H9 (cell line): ENCODE data around the gene NKX3-2. TPM values are rescaled to one million over a fixed set of nuclear protein-coding genes. Genes with fewer than 3 reads are reported as not detected.
A peak's percentile ranks its signal among the peaks of the same experiment; 100 is the strongest.

Experiments
- DNase-seq: peaks from one replicate; pipeline ENCODE4 v3.0.0-alpha.2; 2017
- H2AFZ ChIP-seq: one replicate; pipeline ENCODE4 v1.6.1; 2013; ENCODE audit warnings: mild to moderate bottlenecking, low read length, control low read depth, moderate library complexity
- H2AK5ac ChIP-seq: 2 replicates; pipeline ENCODE4 v1.6.1; 2013; ENCODE audit warnings: low read length, control low read depth, mixed read lengths; ENCODE audit not compliant: insufficient read length
- H2BK120ac ChIP-seq: one replicate; pipeline ENCODE4 v1.6.1; 2013; ENCODE audit warnings: low read depth, mild to moderate bottlenecking, low read length, control low read depth, inconsistent platforms; ENCODE audit not compliant: poor library complexity, severe bottlenecking
- H2BK12ac ChIP-seq: 2 replicates; pipeline ENCODE4 v1.6.1; 2013; ENCODE audit warnings: low read length, control low read depth, mixed read lengths, low read depth; ENCODE audit not compliant: insufficient read length
- H2BK15ac ChIP-seq: 2 replicates; pipeline ENCODE4 v1.6.1; 2013; ENCODE audit warnings: low read depth, low read length, control low read depth
- H2BK20ac ChIP-seq: one replicate; pipeline ENCODE4 v1.6.1; 2013; ENCODE audit warnings: low read depth, mild to moderate bottlenecking, low read length, control low read depth, inconsistent platforms; ENCODE audit not compliant: poor library complexity, severe bottlenecking
- H2BK5ac ChIP-seq: 2 replicates; pipeline ENCODE4 v1.6.1; 2013; ENCODE audit warnings: low read length, control low read depth, mixed read lengths; ENCODE audit not compliant: insufficient read length
- H3K14ac ChIP-seq: 2 replicates; pipeline ENCODE4 v1.6.1; 2013; ENCODE audit warnings: low read length, control low read depth; ENCODE audit not compliant: insufficient read depth
- H3K18ac ChIP-seq: 2 replicates; pipeline ENCODE4 v1.6.1; 2013; ENCODE audit warnings: low read depth, mild to moderate bottlenecking, mixed read lengths, low read length, control low read depth; ENCODE audit not compliant: insufficient read length
- H3K23ac ChIP-seq: 2 replicates; pipeline ENCODE4 v1.6.1; 2013; ENCODE audit warnings: low read length, control low read depth, mixed read lengths, low read depth; ENCODE audit not compliant: insufficient read length
- H3K23me2 ChIP-seq: 2 replicates; pipeline ENCODE4 v1.6.1; 2013; ENCODE audit warnings: low read depth, mild to moderate bottlenecking, mixed read lengths, low read length, control low read depth; ENCODE audit not compliant: insufficient read length, poor library complexity, severe bottlenecking
- H3K27ac ChIP-seq: 2 replicates; pipeline ENCODE4 v1.5.1; 2013; ENCODE audit warnings: low read length, control low read depth, mixed read lengths, low read depth; ENCODE audit not compliant: insufficient read length
- H3K27me3 ChIP-seq: 2 replicates; pipeline ENCODE4 v1.6.1; 2013; ENCODE audit warnings: low read length, control low read depth, inconsistent platforms; ENCODE audit not compliant: insufficient read depth
- H3K4ac ChIP-seq: 2 replicates; pipeline ENCODE4 v1.6.1; 2013; ENCODE audit warnings: low read depth, mild to moderate bottlenecking, control low read depth, inconsistent platforms, low read length, moderate library complexity
- H3K4me1 ChIP-seq: 2 replicates; pipeline ENCODE4 v1.6.1; 2013; ENCODE audit warnings: low read length, control low read depth, inconsistent platforms; ENCODE audit not compliant: insufficient read depth
- H3K4me2 ChIP-seq: 2 replicates; pipeline ENCODE4 v1.6.1; 2013; ENCODE audit warnings: low read length, control low read depth, mixed read lengths; ENCODE audit not compliant: insufficient read length, insufficient read depth
- H3K56ac ChIP-seq: 2 replicates; pipeline ENCODE4 v1.6.1; 2013; ENCODE audit warnings: low read depth, mild to moderate bottlenecking, mixed read lengths, low read length, control low read depth; ENCODE audit not compliant: insufficient read length
- H3K79me1 ChIP-seq: 2 replicates; pipeline ENCODE4 v1.6.1; 2013; ENCODE audit warnings: low read depth, mild to moderate bottlenecking, moderate library complexity, low read length, control low read depth, inconsistent platforms; ENCODE audit not compliant: insufficient read depth, poor library complexity, severe bottlenecking
- H3K79me2 ChIP-seq: 2 replicates; pipeline ENCODE4 v1.6.1; 2013; ENCODE audit warnings: low read length, control low read depth, inconsistent platforms; ENCODE audit not compliant: insufficient read depth
- H3K9ac ChIP-seq: 2 replicates; pipeline ENCODE4 v1.6.1; 2013; ENCODE audit warnings: low read length, control low read depth, mixed read lengths; ENCODE audit not compliant: insufficient read length; ENCODE audit errors: extremely low read depth
- H3K9me3 ChIP-seq: one replicate; pipeline ENCODE4 v1.6.1; 2013; ENCODE audit warnings: low read depth, low read length, inconsistent platforms; ENCODE audit not compliant: control insufficient read depth
- H3T11ph ChIP-seq: one replicate; pipeline ENCODE4 v1.6.1; 2013; ENCODE audit warnings: mild to moderate bottlenecking, low read length, control low read depth, inconsistent platforms
- H4K20me1 ChIP-seq: one replicate; pipeline ENCODE4 v1.6.1; 2013; ENCODE audit not compliant: control insufficient read depth, insufficient read length, insufficient read depth
- H4K5ac ChIP-seq: 2 replicates; pipeline ENCODE4 v1.6.1; 2013; ENCODE audit warnings: low read depth, mild to moderate bottlenecking, mixed read lengths, low read length, control low read depth; ENCODE audit not compliant: insufficient read length
- H4K8ac ChIP-seq: replicated peaks from 2 replicates; pipeline ENCODE4 v1.6.1; 2013; ENCODE audit warnings: low read length, control low read depth, mixed read lengths, low read depth; ENCODE audit not compliant: insufficient read length
- H4K91ac ChIP-seq: 2 replicates; pipeline ENCODE4 v1.6.1; 2013; ENCODE audit warnings: low read depth, mild to moderate bottlenecking, moderate library complexity, mixed read lengths, low read length, control low read depth; ENCODE audit not compliant: insufficient read length
- H3K27ac Mint-ChIP-seq, 3 experiments: 2 replicates in 2 of 3; 3 replicates in 1 of 3; pipeline ENCODE4 v1.8.0; 2020 to 2021; ENCODE audit warnings: mixed read lengths in 3 of 3, mild to moderate bottlenecking in 1 of 3, moderate library complexity in 1 of 3
- H3K27me3 Mint-ChIP-seq: 2 replicates; pipeline ENCODE4 v1.8.0; 2021; ENCODE audit warnings: low read depth, mild to moderate bottlenecking, moderate library complexity, mixed read lengths
- H3K36me3 Mint-ChIP-seq, 3 experiments: 2 replicates in 2 of 3; 3 replicates in 1 of 3; pipeline ENCODE4 v1.8.0; 2020 to 2021; ENCODE audit warnings: low read depth in 3 of 3, mixed read lengths in 3 of 3; ENCODE audit not compliant: insufficient read depth in 1 of 3
- H3K4me1 Mint-ChIP-seq, 2 experiments: 2 replicates each; pipeline ENCODE4 v1.8.0; 2020; ENCODE audit warnings: mixed read lengths in 2 of 2
- H3K4me3 Mint-ChIP-seq, 2 experiments: 2 replicates in 1 of 2; 3 replicates in 1 of 2; pipeline ENCODE4 v1.8.0; 2020 to 2021; ENCODE audit warnings: mild to moderate bottlenecking in 2 of 2, mixed read lengths in 2 of 2, moderate library complexity in 1 of 2
- H3K9me3 Mint-ChIP-seq, 2 experiments: 2 replicates in 1 of 2; 3 replicates in 1 of 2; pipeline ENCODE4 v1.8.0; 2020; ENCODE audit warnings: mild to moderate bottlenecking in 2 of 2, mixed read lengths in 2 of 2, moderate library complexity in 1 of 2
- CTCF ChIP-seq: fragments of 200-600 bp; sonication (generic); conservative IDR thresholded peaks from 3 replicates; pipeline ENCODE4 v1.8.0; 2021; ENCODE audit warnings: antibody characterized with exemption, mild to moderate bottlenecking
- WGBS: extraction: QIAGEN DNeasy Blood & Tissue Kit; methylation state at CpG from one replicate; pipeline ENCODE4 v1.1.7; 2013; ENCODE audit warnings: missing lambda C conversion rate, low lambda C conversion rate, mixed read lengths; ENCODE audit not compliant: insufficient read length; ENCODE audit errors: extremely low coverage; 5-methylcytosine and 5-hydroxymethylcytosine counted together
- total RNA-seq: library from RNA; stranded (reverse); gene quantifications from 2 replicates; pipeline ENCODE4 v1.2.1, GENCODE V29; 2021

NKX3-2 gene
- total RNA-seq, 1 experiment from 2014 or later: 1.9 TPM

- no peaks in the 10 kb centered on the region for H3K9me3 Mint-ChIP-seq
- 0 out of 7 replicates have a peak overlapping the region, but pooled peaks of 1 of the 3 experiments have one; percentile 30 for H3K27ac Mint-ChIP-seq
- Histone ChIP-seq H2BK15ac (no peak overlapping the region), H3K23me2 (no peaks in the 10 kb centered on the region), H4K20me1 (no peaks in the 10 kb centered on the region), H3K9me3 (no peaks in the 10 kb centered on the region), H3K4me1 (no peaks in the 10 kb centered on the region), H2BK5ac (no peak overlapping the region), H4K91ac (no peak overlapping the region), H3K23ac (no peak overlapping the region), H4K8ac (no peak overlapping the region), H2BK120ac (no peak overlapping the region), H3K27ac (no peak overlapping the region), H3K27me3 (no peaks in the 10 kb centered on the region), H3K4ac (no peak overlapping the region), H2BK20ac (no peak overlapping the region), H2AK5ac (no peak overlapping the region), H4K5ac (no peak overlapping the region), H3T11ph (no peak overlapping the region), H3K79me1 (no peaks in the 10 kb centered on the region), H3K56ac (no peak overlapping the region), H3K18ac (no peak overlapping the region), H3K4me2 (no peak overlapping the region), H3K9ac (no peak overlapping the region), H3K79me2 (no peaks in the 10 kb centered on the region), H3K14ac (no peak overlapping the region), H2AFZ (no peak overlapping the region), H2BK12ac (no peak overlapping the region)
- peaks cover 3 to 32% (median 23%) of the 10 kb centered on the region in 3 experiments; a peak in 5 of 7 replicates for H3K36me3 Mint-ChIP-seq
- no peak overlapping the region for H3K4me3 Mint-ChIP-seq
- DNase-seq: no peak
- no peak for TF ChIP-seq CTCF
- H3K4me1 Mint-ChIP-seq: no peaks in the 10 kb centered on the region
- WGBS: no CpG with 5 or more reads among the region's 5 CpGs
- H3K27me3 Mint-ChIP-seq: no peaks in the 10 kb centered on the region
Observed at GRCh38 chr4:13567125-13567524, 22.8 kb upstream of the NKX3-2 start.
